ENCODE results near the gene GLCE. TPM values are rescaled to one million over a fixed set of nuclear protein-coding genes. Genes with fewer than 3 reads are reported as not detected.

Gene GLCE
- total RNA-seq, 1 experiment from 2014 or later: 10.2 TPM

- DNase-seq: no peak
- POLR2A ChIA-PET: no interaction called here
- no peaks in the 10 kb centered on the region for H3K27me3 ChIP-seq (replicated peaks; ENCODE audit: control insufficient read depth, insufficient read depth, low read length)
- BruUV-seq (replicated peaks): no TSS peak
- H3K4me1 ChIP-seq: no peaks in the 10 kb centered on the region
- Mint-ChIP-seq H3K4me3 (ENCODE audit: unreplicated experiment) (no peak overlapping the region), H3K27ac (ENCODE audit: unreplicated experiment) (no peak overlapping the region), H3K4me1 (ENCODE audit: low read depth, unreplicated experiment) (no peaks in the 10 kb centered on the region), H3K27me3 (ENCODE audit: insufficient read depth, unreplicated experiment) (no peaks in the 10 kb centered on the region), H3K9me3 (ENCODE audit: unreplicated experiment) (no peaks in the 10 kb centered on the region), H3K36me3 (ENCODE audit: insufficient read depth, unreplicated experiment) (no peaks in the 10 kb centered on the region)
- intact Hi-C loops (cut with micrococcal nuclease; ENCODE audit: unreplicated experiment): no loop called here
- no peaks in the 10 kb centered on the region for H3K36me3 ChIP-seq (ENCODE audit: control insufficient read depth, insufficient read depth, low read length)
- no peak for TF ChIP-seq CTCF (IDR thresholded peaks at IDR 0.05; ENCODE audit: insufficient read depth in 1 of 2, low read depth in 1 of 2, low read length in 1 of 2, severe bottlenecking in 1 of 2, unreplicated experiment in 1 of 2)
- H3K4me3 ChIP-seq (ENCODE audit: low read depth, low read length): no peak overlapping the region
- H3K9me3 ChIP-seq: no peaks in the 10 kb centered on the region
- CTCF ChIA-PET: no interaction called here
Observed at GRCh38 chr15:69181424-69181823, 21.0 kb downstream of the GLCE start.

GRCh38 chr15:69185216-69185615, 24.8 kb downstream of the GLCE start:
- Histone ChIP-seq H3K9me3 (no peaks in the 10 kb centered on the region), H3K27me3 (replicated peaks; ENCODE audit: control insufficient read depth, insufficient read depth, low read length) (no peaks in the 10 kb centered on the region), H3K4me1 (no peaks in the 10 kb centered on the region), H3K4me3 (ENCODE audit: low read depth, low read length) (no peak overlapping the region), H3K36me3 (ENCODE audit: control insufficient read depth, insufficient read depth, low read length) (no peaks in the 10 kb centered on the region)
- Mint-ChIP-seq H3K9me3 (ENCODE audit: unreplicated experiment) (peaks cover 8% of the 10 kb centered on the region), H3K36me3 (ENCODE audit: insufficient read depth, unreplicated experiment) (no peaks in the 10 kb centered on the region), H3K4me3 (ENCODE audit: unreplicated experiment) (no peak overlapping the region), H3K4me1 (ENCODE audit: low read depth, unreplicated experiment) (no peaks in the 10 kb centered on the region), H3K27ac (ENCODE audit: unreplicated experiment) (no peak overlapping the region), H3K27me3 (ENCODE audit: insufficient read depth, unreplicated experiment) (no peaks in the 10 kb centered on the region)
- BruUV-seq (replicated peaks): no TSS peak
- intact Hi-C loops (cut with micrococcal nuclease; ENCODE audit: unreplicated experiment): no loop called here
- ChIA-PET POLR2A (no interaction called here), CTCF (no interaction called here)
- no peak for DNase-seq
- TF ChIP-seq CTCF (IDR thresholded peaks at IDR 0.05; ENCODE audit: insufficient read depth in 1 of 2, low read depth in 1 of 2, low read length in 1 of 2, severe bottlenecking in 1 of 2, unreplicated experiment in 1 of 2): no peak

- H3K27ac Mint-ChIP-seq (ENCODE audit: unreplicated experiment): no peak overlapping the region
- Histone ChIP-seq H3K4me1 (no peaks in the 10 kb centered on the region), H3K36me3 (ENCODE audit: control insufficient read depth, insufficient read depth, low read length) (no peaks in the 10 kb centered on the region), H3K27me3 (replicated peaks; ENCODE audit: control insufficient read depth, insufficient read depth, low read length) (no peaks in the 10 kb centered on the region), H3K4me3 (ENCODE audit: low read depth, low read length) (no peak overlapping the region), H3K9me3 (no peaks in the 10 kb centered on the region)
- intact Hi-C loops (cut with micrococcal nuclease; ENCODE audit: unreplicated experiment): no loop called here
- CTCF ChIA-PET: no interaction called here
- no peaks in the 10 kb centered on the region for H3K27me3 Mint-ChIP-seq (ENCODE audit: insufficient read depth, unreplicated experiment)
- no peak for DNase-seq
- H3K4me1 Mint-ChIP-seq (ENCODE audit: low read depth, unreplicated experiment): no peaks in the 10 kb centered on the region
- TF ChIP-seq CTCF (IDR thresholded peaks at IDR 0.05; ENCODE audit: insufficient read depth in 1 of 2, low read depth in 1 of 2, low read length in 1 of 2, severe bottlenecking in 1 of 2, unreplicated experiment in 1 of 2): no peak
- H3K9me3 Mint-ChIP-seq (ENCODE audit: unreplicated experiment): peaks cover 13% of the 10 kb centered on the region
- BruUV-seq (replicated peaks): no TSS peak
- no peaks in the 10 kb centered on the region for H3K36me3 Mint-ChIP-seq (ENCODE audit: insufficient read depth, unreplicated experiment)
- POLR2A ChIA-PET: no interaction called here
- no peak overlapping the region for H3K4me3 Mint-ChIP-seq (ENCODE audit: unreplicated experiment)
Observed at GRCh38 chr15:69185706-69186105, 25.3 kb downstream of the GLCE start.
